NOMO-1 treated with dmso at 0.1 percent for 144 hours (cell line): Measurements from ENCODE around the gene CENPP.

ENCODE experiments used
- DNase-seq: peaks from one replicate; lab custom pipeline; 2025; ENCODE audit not compliant: unreplicated experiment; lab: John Stamatoyannopoulos, UW

CENPP gene

DNA sequence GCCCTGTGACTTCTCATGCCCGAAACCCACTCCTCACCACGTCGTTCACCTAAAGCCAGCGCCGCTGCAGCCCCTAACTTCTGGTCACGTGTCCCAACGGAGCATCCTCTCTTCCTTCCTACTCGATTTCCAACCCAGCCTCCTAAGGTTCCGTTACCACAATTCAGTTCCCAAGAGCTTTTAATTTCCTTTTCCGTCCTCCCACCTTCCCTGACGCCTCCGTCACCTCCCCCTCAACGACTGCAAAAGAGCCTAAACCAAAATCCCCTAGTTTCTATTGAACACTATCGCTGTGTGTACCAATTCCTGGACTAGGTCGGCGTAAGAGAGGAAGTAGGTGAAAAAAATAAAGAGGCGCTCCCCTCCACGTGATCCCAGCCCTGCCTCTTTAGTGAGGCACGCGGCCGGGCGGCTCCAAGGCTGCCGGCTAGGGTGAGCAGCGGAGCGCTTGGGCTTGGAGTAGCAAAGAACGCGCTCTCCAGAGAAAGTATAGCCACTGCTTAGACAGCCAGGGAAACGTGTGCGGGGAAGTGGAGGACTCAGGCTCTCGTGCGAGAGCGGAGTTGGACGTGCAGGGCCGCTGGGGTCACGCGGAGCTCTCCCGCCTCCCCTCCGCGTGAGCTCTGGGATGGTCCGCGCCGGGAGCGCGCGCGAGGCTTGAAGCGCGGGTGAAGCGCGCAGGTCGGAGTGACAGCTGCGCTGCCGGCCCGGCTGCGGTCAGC, at the start of gene CENPP, which contains the start of gene NOL8:
CENPP (plus strand) TSS at position 685 of the 722 bp plus-strand sequence.
NOL8 (minus strand) TSS at position 82 of the 722 bp plus-strand sequence. CDS start 1,189 bp downstream, outside the sequence.
- peak; percentile 89 for DNase-seq

DNA sequence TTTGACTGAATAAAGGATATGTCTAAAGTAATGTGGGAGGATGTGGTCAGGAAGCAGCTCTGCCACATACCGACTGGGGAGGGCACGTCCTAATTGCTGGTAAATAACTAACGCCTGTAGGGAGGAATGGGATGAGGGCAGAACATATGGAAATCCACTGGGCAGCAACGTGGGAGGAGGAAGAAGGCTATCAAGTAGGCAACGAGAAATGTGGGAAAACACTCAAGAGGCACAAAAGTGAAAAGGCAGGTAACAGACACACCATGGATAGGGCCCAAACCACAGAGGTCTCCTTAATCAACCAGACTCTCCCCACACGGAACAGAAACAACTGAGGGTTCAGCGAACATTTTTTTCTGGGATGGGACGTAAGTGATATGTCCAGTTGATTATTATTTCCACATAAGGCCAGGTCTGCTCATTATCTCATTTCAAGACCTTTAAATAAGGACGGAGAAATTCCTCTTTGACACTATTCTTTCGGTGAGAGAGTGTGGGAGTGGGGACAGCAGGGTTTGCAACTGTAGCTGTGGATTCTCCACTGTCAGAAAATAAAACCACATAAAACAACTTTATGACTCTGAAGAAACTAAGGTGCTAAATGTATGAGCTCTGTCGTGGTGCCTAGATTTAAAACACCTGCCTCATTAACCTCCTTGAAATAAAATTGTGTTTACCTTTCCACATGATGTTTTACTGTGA, 49.3 kb upstream of the CENPP start:
- no peak for DNase-seq

DNA sequence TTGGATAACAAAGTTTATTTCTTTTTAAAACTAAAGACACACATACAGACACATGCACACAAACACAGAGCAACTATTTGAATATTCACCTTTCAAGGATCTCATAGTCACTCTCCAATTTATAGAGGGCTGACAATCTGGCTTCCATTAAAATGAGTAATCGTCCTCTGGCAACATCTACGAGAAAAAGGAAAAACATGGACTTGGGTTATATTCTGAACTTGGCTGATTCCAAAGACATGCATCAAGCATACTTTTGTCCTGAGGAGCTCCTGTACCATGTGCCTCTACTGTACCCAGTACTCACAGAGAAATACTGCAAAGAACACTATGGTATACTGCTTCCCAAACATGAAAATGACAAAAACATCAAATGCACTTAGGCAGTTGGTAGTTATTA, 47.6 kb upstream of the CENPP start:
- no peak for DNase-seq

DNA sequence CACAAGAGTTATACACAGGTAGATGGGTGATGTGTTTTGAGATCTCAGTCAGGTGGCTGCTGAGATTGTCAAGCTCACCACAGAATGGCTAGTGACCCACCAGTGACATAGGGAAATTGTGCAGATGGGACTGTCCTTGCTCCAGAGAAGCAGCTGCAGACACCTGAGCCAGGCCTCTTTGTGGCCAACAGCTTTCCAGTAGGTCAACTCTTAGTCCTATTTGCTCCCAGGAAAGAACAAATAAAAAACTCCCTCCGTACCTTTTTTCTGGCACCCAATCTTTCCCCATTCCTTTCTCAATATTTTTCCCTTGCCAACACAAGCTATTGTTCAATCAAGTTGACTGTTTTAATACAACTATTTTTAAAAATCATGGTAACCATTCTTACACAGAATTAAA, 46.5 kb upstream of the CENPP start:
- no peak for DNase-seq

DNA sequence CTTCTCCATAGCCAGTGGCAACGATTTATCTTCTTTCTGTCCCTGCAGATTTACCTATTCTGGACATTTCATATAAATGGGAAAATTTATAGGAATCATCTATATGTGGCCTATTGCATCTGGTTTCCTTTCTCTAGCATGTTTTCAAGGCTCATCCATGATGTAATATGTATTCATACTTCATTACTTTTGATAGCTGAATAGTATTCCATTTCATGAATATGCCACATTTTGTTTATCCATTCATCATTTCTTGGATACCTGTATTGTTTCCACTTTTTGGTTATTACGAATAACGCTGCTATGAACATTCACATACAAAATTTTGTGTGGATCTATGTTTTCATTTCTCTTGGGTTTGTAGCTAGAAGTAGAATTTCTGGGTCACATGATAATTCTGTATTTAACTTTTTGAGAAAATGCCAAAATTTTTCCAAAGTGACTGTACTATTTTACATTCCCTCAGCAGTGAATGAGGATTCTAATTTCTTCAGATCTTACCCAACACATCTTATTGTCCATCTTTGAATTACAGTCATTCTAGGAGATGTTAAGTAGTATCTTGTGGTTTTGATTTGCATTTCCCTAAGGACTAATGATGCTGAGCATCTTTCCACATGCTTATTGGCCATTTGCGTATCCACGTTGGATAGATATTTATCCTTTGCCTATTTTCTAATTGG, 35.9 kb upstream of the CENPP start:
- no peak for DNase-seq

DNA sequence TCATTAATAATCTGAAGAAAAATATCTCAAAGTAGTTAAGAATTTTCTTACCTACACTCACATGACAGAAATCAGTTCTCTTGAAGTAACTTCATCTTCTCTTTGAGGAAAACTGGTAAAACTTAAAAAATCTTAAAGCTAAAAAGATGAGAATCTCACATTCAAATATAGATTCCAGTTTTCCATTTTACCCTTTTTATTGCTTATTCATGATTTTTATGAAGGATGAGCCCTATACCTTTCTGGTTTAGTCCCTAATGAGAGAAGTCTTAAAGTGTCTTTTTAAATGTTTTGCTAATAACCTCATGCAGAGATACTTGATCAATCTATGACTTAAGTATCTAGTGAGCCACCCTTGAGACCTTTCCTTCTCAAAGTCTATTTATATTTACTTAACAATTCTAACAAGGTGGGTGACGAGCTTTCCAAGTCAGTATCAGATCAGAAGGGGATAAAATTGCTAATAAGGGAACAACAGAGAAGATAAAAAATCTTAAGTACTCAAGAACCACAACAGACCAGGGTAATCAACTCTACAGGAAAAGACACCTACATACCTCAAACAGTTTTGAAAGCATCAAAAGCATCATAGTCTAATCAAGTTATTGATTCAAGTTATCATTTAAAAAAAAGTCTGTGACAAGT, 34.8 kb upstream of the CENPP start:
- DNase-seq: no peak

- DNase-seq: no peak
Measured at GRCh38 chr9:92291577-92291976, 34.2 kb upstream of the CENPP start.

DNA sequence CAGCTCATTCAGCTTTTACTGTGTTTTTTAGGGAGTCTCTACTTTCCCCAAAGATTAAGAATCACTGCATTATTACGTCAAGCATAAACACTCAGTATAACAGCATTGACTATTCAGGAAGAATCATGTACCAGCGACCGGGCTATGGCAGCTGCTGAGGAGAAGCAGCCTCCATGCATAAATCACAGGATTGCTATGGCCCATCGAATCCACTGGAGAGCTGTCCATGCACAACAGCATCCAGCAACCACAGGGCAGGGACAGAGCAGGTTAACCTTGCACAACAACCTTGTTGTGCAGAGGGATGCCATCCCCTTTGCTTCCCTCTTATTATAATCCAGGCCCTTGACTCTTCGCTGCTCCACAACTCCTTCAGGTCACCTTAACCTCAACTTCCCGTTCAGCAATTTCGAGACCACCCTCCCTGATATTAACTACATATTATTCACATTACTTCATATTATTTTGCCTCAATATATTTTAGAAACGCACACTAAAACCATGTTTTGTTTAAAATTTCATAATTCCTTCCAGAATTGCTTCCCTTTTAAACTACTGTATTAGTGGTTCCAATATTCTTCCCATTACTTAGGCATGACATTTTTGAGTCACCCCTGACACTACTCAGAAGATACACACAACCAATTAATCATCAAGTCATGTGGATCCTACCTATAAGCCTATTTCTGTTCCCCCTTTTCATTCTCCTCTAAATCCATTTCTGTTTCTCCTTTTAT, 33.2 kb upstream of the CENPP start:
- DNase-seq: no peak

GRCh38 chr9:92293075-92293354, 32.7 kb upstream of the CENPP start:
- no peak for DNase-seq

DNA sequence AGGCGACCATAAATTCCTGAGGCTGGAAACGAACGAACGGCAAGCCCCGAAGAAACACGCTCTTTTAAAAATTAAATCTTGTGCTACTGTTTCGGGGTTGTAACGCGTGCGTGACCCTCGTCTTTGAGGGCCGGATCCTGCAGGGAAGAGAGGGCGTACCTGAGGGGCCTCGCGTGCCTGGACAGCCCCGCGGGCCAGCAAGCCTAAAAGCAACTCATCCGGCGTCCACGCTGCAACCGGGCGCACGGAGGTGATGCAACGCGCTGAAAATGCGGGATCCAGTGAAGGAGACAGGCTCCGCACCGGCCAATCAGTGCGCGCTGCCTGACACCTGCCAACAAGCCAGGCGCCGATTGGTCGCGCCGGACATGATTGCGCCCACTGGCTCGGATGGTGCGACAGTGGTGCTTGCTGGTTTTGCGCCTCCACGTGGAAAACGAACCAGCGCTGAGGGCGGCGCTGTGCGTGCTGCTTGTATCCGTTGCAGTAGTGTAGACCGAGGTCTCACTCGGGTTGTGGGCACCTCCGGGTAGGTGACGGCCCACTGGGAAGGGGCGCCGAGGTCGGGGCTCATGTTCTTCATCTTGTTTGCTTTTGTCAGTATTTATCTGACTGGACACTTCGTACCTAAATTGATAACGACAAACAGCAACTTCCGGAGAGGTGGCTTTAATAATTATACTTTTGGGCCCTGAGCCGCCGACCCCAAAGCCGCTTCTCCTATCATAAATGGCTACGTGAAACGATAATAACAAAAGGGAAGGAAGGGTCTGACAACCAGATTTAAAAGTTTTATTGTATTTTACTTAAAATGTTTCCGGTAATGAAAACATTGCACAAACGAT, 32.1 kb upstream of the CENPP start, which contains the start of gene IARS1:
IARS1 (minus strand) TSS at position 246 of the 845 bp plus-strand sequence. CDS start 4,278 bp downstream, outside the sequence.
- DNase-seq: peak; percentile 94

DNA sequence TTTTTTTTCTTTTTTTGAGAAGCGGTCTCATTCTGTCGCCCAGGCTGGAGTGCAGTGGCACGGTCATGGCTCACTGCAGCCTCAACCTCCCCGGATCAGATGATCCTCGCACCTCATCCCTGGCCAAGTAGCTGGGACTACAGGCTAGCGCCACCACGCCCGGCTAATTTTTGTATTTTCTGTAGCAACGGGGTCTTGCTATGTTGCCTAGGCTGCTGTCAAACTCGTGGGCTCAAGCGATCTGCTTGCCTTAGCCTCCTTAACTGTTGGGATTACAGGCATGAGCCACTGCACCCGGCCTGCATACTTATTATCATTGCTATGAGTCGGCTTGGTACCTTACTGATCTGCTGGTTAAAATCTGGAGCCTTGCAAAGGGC, 31.5 kb upstream of the CENPP start:
- no peak for DNase-seq

GRCh38 chr9:92295240-92295790, 30.4 kb upstream of the CENPP start:
- no peak for DNase-seq

- DNase-seq: no peak
Measured at GRCh38 chr9:92295827-92296258, 29.9 kb upstream of the CENPP start.

DNA sequence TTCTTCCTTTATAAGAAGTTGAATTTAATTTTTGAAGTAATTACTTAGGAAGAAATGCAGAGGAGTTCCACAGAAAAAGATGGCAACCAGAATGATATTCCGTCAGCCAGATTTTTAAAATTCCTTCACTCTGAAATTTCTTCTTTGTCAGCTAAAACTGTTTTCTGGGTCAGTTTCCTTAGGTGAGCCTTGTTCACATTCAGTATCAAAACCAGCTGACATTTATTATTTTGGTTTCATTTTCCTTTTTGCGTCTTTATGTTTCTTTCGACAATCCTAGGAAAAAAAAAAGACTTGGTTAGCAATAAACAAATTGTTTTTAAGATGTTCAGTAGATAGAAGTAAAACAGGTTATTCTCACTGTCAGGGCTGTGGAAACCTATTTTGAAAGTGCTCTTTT, 28.1 kb upstream of the CENPP start:
- DNase-seq: no peak

- DNase-seq: no peak
Measured at GRCh38 chr9:92298036-92298435, 27.7 kb upstream of the CENPP start.

- DNase-seq: no peak
Measured at GRCh38 chr9:92299116-92299515, 26.6 kb upstream of the CENPP start.

DNA sequence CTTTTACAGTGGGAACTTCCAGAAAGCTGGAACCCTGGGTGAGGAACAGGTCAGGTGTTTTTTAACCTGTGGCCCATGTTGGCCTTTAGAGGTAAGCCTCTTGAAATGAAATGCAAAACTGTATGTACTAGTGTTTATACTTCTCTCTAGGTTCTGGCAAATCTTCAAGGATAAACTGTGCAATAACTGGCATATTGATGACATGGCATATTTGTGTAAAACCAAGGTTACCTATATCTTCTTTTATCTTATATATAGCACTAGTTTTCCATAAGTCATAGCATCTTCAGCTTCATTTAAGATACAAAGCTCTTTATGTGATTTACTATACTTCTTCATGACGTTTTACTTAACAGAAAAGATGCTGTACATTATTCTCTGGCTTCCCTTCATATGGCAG, 24.8 kb upstream of the CENPP start:
- no peak for DNase-seq

DNA sequence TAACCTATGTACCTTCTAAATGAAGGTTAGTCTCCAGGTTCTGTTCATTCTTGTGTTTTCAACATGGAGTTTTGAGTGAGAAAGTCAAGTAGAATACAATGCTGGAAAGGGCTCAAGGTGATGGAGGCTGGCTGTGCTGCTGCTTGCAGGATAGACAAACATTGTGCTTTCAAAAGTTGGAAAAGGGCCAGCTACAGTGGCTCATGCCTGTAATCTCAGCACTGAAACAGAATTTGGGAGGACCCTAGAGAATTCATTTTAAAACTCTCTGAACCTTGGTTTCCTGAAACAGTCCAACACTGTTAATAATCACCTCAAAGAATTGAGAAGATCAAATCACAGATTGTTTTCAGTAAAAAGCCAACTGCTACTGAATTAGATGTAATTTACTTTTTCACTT, 16.9 kb upstream of the CENPP start:
- DNase-seq: no peak

DNA sequence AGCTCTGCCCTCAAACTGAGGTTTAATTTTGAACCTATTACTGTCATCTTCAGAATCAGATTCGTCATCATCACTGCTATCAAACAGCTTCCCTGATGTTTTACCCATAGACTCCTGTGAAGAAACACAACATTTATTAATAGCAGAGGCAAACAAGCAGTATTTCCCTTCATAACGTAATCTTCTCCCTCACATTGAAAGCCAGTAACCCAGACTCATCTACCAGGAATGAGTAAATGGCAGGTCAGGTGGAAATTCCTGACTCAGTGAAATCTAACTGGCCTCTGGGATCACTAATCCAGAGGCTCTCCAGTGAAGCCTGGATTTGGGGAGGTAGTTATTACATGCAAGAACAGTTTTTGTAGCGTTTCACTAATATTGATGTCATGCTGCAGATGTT, 15.2 kb upstream of the CENPP start:
- DNase-seq: no peak
